Gastrocnemius medialis (tissue), 4 donors: ENCODE results near the gene FAM163B. TPM values are rescaled to one million over a fixed set of nuclear protein-coding genes. Genes with fewer than 3 reads are reported as not detected.

Experiments
- ATAC-seq, 2 donors: fragments of 150-250 bp; one replicate each; pipeline ENCODE4 v1.9.1; 2016
- DNase-seq, 2 donors: peaks; one replicate each; pipeline ENCODE4 v3.0.0-alpha.2; 2019
- H3K27ac ChIP-seq, 4 donors: fragments of 200-600 bp; sonication (generic); 1 replicate in 1 of 4; 2 replicates in 3 of 4; pipeline ENCODE4 v1.5.1; 2016 to 2018; ENCODE audit warnings: mild to moderate bottlenecking in 2 of 4, moderate library complexity in 1 of 4
- H3K27me3 ChIP-seq, 3 donors: fragments of 200-600 bp; sonication (generic) in 2 of 3; 1 replicate in 1 of 3; 2 replicates in 2 of 3; pipeline versions ENCODE4 v1.5.1 to v1.6.0; 2016 to 2019; ENCODE audit warnings: mild to moderate bottlenecking in 1 of 3, moderate library complexity in 1 of 3
- H3K36me3 ChIP-seq, 2 donors: fragments of 200-600 bp; sonication (generic) in 1 of 2; one replicate each; pipeline ENCODE4 v1.5.1; 2017 to 2018
- H3K4me1 ChIP-seq, 2 donors: fragments of 200-600 bp; sonication (generic) in 1 of 2; one replicate each; pipeline ENCODE4 v1.5.1; 2016 to 2017; ENCODE audit warnings: mild to moderate bottlenecking in 2 of 2
- H3K4me3 ChIP-seq, 4 donors: fragments of 200-600 bp; sonication (generic) in 3 of 4; 1 replicate in 1 of 4; 2 replicates in 3 of 4; pipeline ENCODE4 v1.5.1; 2016 to 2019; ENCODE audit warnings: mild to moderate bottlenecking in 2 of 4
- H3K9me3 ChIP-seq, 3 donors: fragments of 200-600 bp; sonication (generic) in 2 of 3; 1 replicate in 1 of 3; 2 replicates in 2 of 3; pipeline ENCODE4 v1.5.1; 2016 to 2019
- POLR2A ChIP-seq, 2 donors: fragments of 450-650 bp; IDR thresholded peaks; one replicate each; pipeline ENCODE4 v1.6.1; 2017; ENCODE audit warnings: antibody characterized with exemption in 2 of 2, mild to moderate bottlenecking in 2 of 2, moderate library complexity in 2 of 2
- in situ Hi-C, 4 donors: fragments of 200-750 bp; cut with MboI; loops; one replicate each; pipeline versions ENCODE4 v1.15.0 to v1.8.0; 2017; ENCODE audit warnings: low sequenced_read_pairs in 4 of 4
- intact Hi-C: fragments of 100-400 bp; cut with DNase I; formaldehyde crosslinking; loops from one replicate; pipeline ENCODE4 v1.15.1; 2023; ENCODE audit warnings: low total_unique reads
- total RNA-seq, 4 donors: library from RNA; depleted of rRNA; stranded (reverse); fragments of >200 nt; gene quantifications; one replicate each; pipeline versions ENCODE4 v1.1.0 to v1.2.3, GENCODE V29; 2016
- TF ChIP-seq, protein P1 (sequence below), 5 experiments: fragments of 450-650 bp in 3 of 5; fragments of 200-600 bp in 2 of 5; sonication (generic) in 2 of 5; IDR thresholded peaks in 4 of 5; conservative IDR thresholded peaks in 1 of 5; 1 replicate in 4 of 5; 2 replicates in 1 of 5; pipeline ENCODE4 v1.5.1; 2016 to 2019; ENCODE audit warnings: antibody characterized with exemption in 5 of 5, mild to moderate bottlenecking in 3 of 5, moderate library complexity in 3 of 5

Gene FAM163B
- total RNA-seq, 4 donors from 2014 or later: not detected

DNA sequence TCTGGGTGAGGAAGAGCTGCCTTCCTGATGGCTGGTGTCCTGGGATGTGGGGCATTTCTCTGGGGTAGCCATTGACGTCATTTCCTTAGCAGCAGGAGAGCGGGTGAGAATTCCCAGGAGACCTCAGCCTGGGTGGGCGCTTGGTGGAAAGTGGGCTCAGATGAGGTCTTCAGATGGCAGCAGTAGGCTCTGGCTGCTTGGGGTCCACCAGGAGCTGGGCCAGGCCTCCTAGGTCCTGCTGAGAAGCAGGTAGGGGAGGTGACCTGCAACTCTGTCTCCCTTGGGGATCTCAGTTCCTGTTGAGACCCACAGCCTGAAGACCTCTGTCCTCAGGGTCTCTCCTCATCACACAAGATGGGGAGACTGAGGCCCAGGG lies 31.5 kb downstream of the FAM163B start:
- no peak overlapping the region for H3K27ac ChIP-seq
- H3K9me3 ChIP-seq: no peaks in the 10 kb centered on the region
- ATAC-seq: no peak
- in situ Hi-C loops (no loop called here), intact Hi-C loops (no loop called here)
- TF ChIP-seq POLR2A (IDR thresholded peaks at IDR 0.05): no peak
- TF ChIP-seq, protein P1, sequence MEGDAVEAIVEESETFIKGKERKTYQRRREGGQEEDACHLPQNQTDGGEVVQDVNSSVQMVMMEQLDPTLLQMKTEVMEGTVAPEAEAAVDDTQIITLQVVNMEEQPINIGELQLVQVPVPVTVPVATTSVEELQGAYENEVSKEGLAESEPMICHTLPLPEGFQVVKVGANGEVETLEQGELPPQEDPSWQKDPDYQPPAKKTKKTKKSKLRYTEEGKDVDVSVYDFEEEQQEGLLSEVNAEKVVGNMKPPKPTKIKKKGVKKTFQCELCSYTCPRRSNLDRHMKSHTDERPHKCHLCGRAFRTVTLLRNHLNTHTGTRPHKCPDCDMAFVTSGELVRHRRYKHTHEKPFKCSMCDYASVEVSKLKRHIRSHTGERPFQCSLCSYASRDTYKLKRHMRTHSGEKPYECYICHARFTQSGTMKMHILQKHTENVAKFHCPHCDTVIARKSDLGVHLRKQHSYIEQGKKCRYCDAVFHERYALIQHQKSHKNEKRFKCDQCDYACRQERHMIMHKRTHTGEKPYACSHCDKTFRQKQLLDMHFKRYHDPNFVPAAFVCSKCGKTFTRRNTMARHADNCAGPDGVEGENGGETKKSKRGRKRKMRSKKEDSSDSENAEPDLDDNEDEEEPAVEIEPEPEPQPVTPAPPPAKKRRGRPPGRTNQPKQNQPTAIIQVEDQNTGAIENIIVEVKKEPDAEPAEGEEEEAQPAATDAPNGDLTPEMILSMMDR (IDR thresholded peaks at IDR 0.05 in 4 of 5, conservative IDR thresholded peaks at IDR 0.05 in 1 of 5): no peak
- H3K4me3 ChIP-seq: no peak overlapping the region
- DNase-seq: no peak
- peaks cover 0 to 12% (median 8%) of the 10 kb centered on the region in 3 donors for H3K27me3 ChIP-seq
- H3K4me1 ChIP-seq: no peaks in the 10 kb centered on the region
- no peaks in the 10 kb centered on the region for H3K36me3 ChIP-seq

DNA sequence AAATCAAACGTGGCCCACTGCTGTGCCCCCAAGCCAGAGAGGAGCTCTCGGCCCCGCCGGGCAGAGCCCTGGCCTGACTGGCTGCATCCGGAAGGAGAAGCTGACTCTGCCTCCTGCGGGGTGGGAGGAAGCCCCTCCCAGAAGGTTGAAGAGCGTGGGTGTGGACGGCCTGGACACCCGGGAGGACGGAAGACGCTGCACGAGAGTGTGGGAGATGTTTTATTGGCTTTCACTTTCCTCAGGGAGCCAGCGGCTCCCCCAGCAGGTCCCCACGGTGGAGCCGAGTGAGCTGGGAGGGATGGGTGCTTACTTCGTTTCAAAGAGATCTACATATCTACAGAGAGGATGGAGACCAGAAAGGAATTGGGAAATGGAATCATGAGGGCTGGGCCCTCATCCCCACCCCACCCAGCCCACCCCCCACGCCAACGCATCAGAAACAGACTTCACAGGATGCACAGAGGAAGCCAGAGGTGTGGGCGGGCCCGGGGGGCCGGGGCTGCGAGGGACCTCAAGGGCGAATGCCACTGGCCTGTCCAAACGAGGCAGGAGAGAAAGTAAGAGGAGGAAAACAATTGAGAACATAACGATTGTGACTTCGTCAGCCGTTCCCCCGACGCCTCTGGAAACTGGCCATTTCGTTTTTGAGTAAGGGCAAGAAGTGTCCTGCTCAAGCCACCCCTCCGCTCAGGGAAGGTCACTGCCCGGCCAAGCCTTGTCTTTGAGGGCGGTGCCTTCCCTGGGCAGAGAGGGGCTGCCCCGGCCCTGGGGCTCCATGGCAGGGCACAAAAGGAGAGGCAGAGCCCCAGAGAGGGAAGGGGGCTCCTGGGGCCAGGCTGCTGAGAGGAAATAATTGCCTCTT lies 32.1 kb downstream of the FAM163B start:
- intact Hi-C loops (no loop called here), in situ Hi-C loops (no loop called here)
- H3K4me3 ChIP-seq: no peak overlapping the region
- H3K27ac ChIP-seq: no peak overlapping the region
- no peaks in the 10 kb centered on the region for H3K36me3 ChIP-seq
- DNase-seq (no peak), ATAC-seq (no peak)
- TF ChIP-seq, protein P1 (IDR thresholded peaks at IDR 0.05 in 4 of 5, conservative IDR thresholded peaks at IDR 0.05 in 1 of 5): no peak
- TF ChIP-seq POLR2A (IDR thresholded peaks at IDR 0.05): no peak
- peaks cover 0 to 14% (median 14%) of the 10 kb centered on the region in 3 donors for H3K27me3 ChIP-seq
- no peaks in the 10 kb centered on the region for H3K9me3 ChIP-seq
- H3K4me1 ChIP-seq: no peaks in the 10 kb centered on the region

DNA sequence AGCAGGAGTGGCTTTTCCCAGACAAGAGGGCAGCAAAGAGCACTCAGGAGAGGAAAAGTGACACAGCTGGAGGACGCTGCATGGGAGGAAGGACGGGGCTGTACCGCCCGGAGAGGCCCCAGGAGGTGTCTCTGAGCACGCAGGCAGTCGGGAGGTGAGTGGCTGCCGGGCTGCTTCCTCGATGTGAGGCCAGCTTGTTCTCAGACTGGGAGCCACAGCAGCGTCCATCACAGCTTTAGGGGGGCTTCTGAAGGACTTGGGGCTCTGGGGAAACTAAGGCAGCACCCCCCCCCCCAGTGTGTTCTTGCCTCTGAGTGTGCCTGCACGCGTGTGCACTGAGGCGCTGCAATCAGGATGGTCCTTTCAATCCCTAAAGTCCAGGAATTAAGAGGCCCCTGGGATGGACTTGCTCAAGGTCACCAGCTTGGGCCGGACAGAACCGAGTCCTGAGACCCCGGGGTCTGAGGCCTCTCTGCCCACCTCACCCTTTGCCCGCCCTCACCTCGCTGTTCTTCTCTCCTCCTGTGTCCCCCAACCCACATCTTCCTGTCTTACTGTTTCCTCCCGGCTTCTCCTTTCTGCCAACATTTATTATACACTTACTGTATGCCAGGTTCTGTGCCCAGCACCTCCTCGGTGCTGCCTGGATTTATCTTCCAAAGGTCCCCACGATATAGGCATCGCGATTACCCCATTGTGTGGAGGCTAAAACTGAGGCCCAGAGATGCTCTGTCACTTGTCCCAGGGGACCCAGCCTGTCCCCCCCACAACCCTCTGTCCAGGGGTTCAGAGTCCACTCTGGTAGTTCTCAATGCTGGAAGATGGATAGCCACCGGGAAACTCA lies 32.9 kb downstream of the FAM163B start:
- H3K4me3 ChIP-seq: no peak overlapping the region
- H3K9me3 ChIP-seq: no peaks in the 10 kb centered on the region
- TF ChIP-seq POLR2A (IDR thresholded peaks at IDR 0.05): no peak
- TF ChIP-seq, protein P1 (IDR thresholded peaks at IDR 0.05 in 4 of 5, conservative IDR thresholded peaks at IDR 0.05 in 1 of 5): no peak
- intact Hi-C loops: no loop called here
- DNase-seq: no peak
- no peaks in the 10 kb centered on the region for H3K4me1 ChIP-seq
- in situ Hi-C loops: no loop called here
- H3K36me3 ChIP-seq: no peaks in the 10 kb centered on the region
- no peak for ATAC-seq
- H3K27me3 ChIP-seq: peaks cover 3 to 22% (median 14%) of the 10 kb centered on the region in 3 donors
- no peak overlapping the region for H3K27ac ChIP-seq

DNA sequence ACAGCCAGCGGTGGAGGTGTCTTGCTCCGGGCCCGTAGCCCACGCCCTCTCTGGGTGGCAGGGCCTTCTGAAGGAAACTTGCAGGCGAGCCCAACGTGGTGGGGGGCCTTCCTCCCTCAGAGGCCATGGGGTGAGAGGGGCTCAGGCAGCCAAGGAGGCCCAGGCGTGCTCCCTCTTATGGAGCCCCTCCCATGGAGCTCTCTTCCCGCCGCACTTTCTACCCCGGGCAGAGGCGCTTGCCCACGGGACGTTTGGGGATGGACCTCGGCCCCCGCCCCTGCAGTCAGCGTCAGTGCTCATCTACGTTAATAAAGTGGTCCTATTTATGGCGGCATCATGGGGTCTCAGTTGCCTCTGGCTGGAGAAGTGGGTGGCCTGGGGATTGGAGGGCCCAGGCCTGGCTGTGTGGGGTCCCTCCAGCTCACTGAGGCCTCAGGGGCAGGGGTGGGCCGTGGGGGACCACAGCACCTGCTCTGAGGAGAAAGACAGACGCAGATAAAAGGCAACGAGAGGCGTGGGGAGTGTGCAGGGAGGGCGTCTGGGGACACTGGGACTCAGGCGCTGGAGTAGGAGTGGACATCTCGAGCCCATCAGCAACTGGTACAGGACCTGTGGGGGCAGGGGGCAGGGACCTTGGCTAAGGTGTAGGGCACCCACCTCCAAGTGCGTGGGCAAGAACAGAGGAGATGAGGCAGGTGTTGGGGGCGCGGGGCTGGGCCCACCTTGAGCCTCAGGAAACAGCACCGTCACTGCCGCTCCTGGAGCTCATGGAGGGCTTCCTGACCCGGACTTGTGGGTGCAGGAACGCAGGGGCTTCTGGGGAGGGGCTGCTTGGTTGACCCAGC lies 33.8 kb downstream of the FAM163B start:
- DNase-seq (no peak), ATAC-seq (no peak)
- intact Hi-C loops (no loop called here), in situ Hi-C loops (no loop called here)
- Histone ChIP-seq H3K4me1 (no peaks in the 10 kb centered on the region), H3K9me3 (no peaks in the 10 kb centered on the region), H3K27me3 (peaks cover 3 to 23% (median 14%) of the 10 kb centered on the region in 3 donors), H3K36me3 (no peaks in the 10 kb centered on the region), H3K27ac (no peak overlapping the region), H3K4me3 (no peak overlapping the region)
- TF ChIP-seq, protein P1 (IDR thresholded peaks at IDR 0.05 in 4 of 5, conservative IDR thresholded peaks at IDR 0.05 in 1 of 5): no peak
- no peak for TF ChIP-seq POLR2A (IDR thresholded peaks at IDR 0.05)
